Loucy (cell line): ENCODE results near the gene TSPAN9.

ENCODE experiments used
- H2AFZ ChIP-seq: fragments of 200-600 bp; sonication (generic); 2 replicates; pipeline ENCODE4 v1.6.0; 2016; ENCODE audit warnings: antibody characterized with exemption, mild to moderate bottlenecking, low read length, moderate library complexity
- H3F3A ChIP-seq: fragments of 200-600 bp; 2 replicates; pipeline ENCODE4 v1.6.0; 2016; ENCODE audit warnings: antibody characterized with exemption, low read depth, mild to moderate bottlenecking
- H3K27me3 ChIP-seq: fragments of 200-600 bp; sonication (generic); 2 replicates; pipeline ENCODE4 v1.6.1; 2014; ENCODE audit warnings: low read length, mild to moderate bottlenecking; ENCODE audit not compliant: insufficient read depth, poor library complexity, severe bottlenecking
- H3K36me3 ChIP-seq: fragments of 200-600 bp; sonication (generic); 2 replicates; pipeline ENCODE4 v1.6.1; 2016; ENCODE audit warnings: low read length; ENCODE audit not compliant: insufficient read depth
- H3K4me1 ChIP-seq: fragments of 200-600 bp; sonication (generic); 2 replicates; pipeline ENCODE4 v1.5.1; 2014; ENCODE audit warnings: low read length, mild to moderate bottlenecking; ENCODE audit not compliant: insufficient read depth, poor library complexity, severe bottlenecking
- H3K4me2 ChIP-seq: fragments of 200-600 bp; sonication (generic); 2 replicates; pipeline ENCODE4 v1.6.0; 2014; ENCODE audit warnings: antibody characterized with exemption, low read length, low read depth, mild to moderate bottlenecking; ENCODE audit not compliant: poor library complexity, severe bottlenecking
- H3K4me3 ChIP-seq: fragments of 200-600 bp; sonication (generic); 2 replicates; pipeline ENCODE4 v1.5.1; 2014; ENCODE audit warnings: low read length, mild to moderate bottlenecking, mixed read lengths; ENCODE audit not compliant: poor library complexity, severe bottlenecking
- H3K79me2 ChIP-seq: fragments of 200-600 bp; sonication (generic); 2 replicates; pipeline ENCODE4 v1.6.1; 2014; ENCODE audit warnings: low read length; ENCODE audit not compliant: insufficient read depth
- H3K9ac ChIP-seq: fragments of 200-600 bp; sonication (generic); 2 replicates; pipeline ENCODE4 v1.6.0; 2014; ENCODE audit warnings: mild to moderate bottlenecking, low read depth, low read length, moderate library complexity; ENCODE audit not compliant: poor library complexity, severe bottlenecking
- H3K9me2 ChIP-seq: fragments of 200-600 bp; sonication (generic); replicated peaks from 2 replicates; pipeline ENCODE4 v1.6.1; 2016; ENCODE audit warnings: low read depth, low read length, mixed read lengths
- H3K9me3 ChIP-seq: fragments of 200-600 bp; sonication (generic); 2 replicates; pipeline ENCODE4 v1.6.1; 2014; ENCODE audit warnings: mild to moderate bottlenecking, antibody characterized with exemption, low read length, low read depth; ENCODE audit not compliant: insufficient read depth
- H4K20me1 ChIP-seq: fragments of 200-600 bp; sonication (generic); 2 replicates; pipeline ENCODE4 v1.6.0; 2014; ENCODE audit warnings: antibody characterized with exemption, low read length, mild to moderate bottlenecking; ENCODE audit not compliant: insufficient read depth, poor library complexity, severe bottlenecking
- CTCF ChIP-seq: fragments of 200-600 bp; sonication (generic); conservative IDR thresholded peaks from 2 replicates; pipeline ENCODE4 v1.5.1; 2014; ENCODE audit warnings: mild to moderate bottlenecking, antibody characterized with exemption, low read length
- EZH2phosphoT487 ChIP-seq: fragments of 200-600 bp; IDR thresholded peaks from 2 replicates; pipeline ENCODE4 v1.6.1; 2018; ENCODE audit warnings: antibody characterized with exemption, mild to moderate bottlenecking, moderate library complexity, borderline replicate concordance

TSPAN9 gene

GRCh38 chr12:3219233-3219632 lies 142.1 kb downstream of the TSPAN9 start:
- Histone ChIP-seq H3K4me1 (no peaks in the 10 kb centered on the region), H3K4me2 (no peak overlapping the region), H3K79me2 (no peaks in the 10 kb centered on the region), H3K9me2 (no peaks in the 10 kb centered on the region), H3K36me3 (no peaks in the 10 kb centered on the region), H3K27me3 (no peaks in the 10 kb centered on the region), H3K4me3 (no peak overlapping the region), H3F3A (no peaks in the 10 kb centered on the region), H3K9ac (no peak overlapping the region), H4K20me1 (no peaks in the 10 kb centered on the region), H3K9me3 (no peaks in the 10 kb centered on the region), H2AFZ (no peak overlapping the region)
- TF ChIP-seq EZH2phosphoT487 (no peak), CTCF (no peak)

- Histone ChIP-seq H4K20me1 (no peaks in the 10 kb centered on the region), H3K4me3 (no peak overlapping the region), H3K9me2 (no peaks in the 10 kb centered on the region), H3F3A (no peaks in the 10 kb centered on the region), H3K4me1 (no peaks in the 10 kb centered on the region), H3K27me3 (no peaks in the 10 kb centered on the region), H3K9me3 (no peaks in the 10 kb centered on the region), H3K36me3 (no peaks in the 10 kb centered on the region), H3K9ac (no peak overlapping the region), H3K79me2 (no peaks in the 10 kb centered on the region), H2AFZ (no peak overlapping the region), H3K4me2 (no peak overlapping the region)
- TF ChIP-seq EZH2phosphoT487 (no peak), CTCF (no peak)
These were observed 143.5 kb downstream of the TSPAN9 start for GRCh38 chr12:3220382-3221321.

GRCh38 chr12:3222306-3222705 lies 145.1 kb downstream of the TSPAN9 start:
- TF ChIP-seq CTCF (no peak), EZH2phosphoT487 (no peak)
- Histone ChIP-seq H4K20me1 (no peaks in the 10 kb centered on the region), H3F3A (no peaks in the 10 kb centered on the region), H3K4me1 (no peaks in the 10 kb centered on the region), H3K27me3 (no peaks in the 10 kb centered on the region), H3K9me2 (no peaks in the 10 kb centered on the region), H3K79me2 (no peaks in the 10 kb centered on the region), H3K4me2 (no peak overlapping the region), H3K9me3 (no peaks in the 10 kb centered on the region), H3K9ac (no peak overlapping the region), H3K36me3 (no peaks in the 10 kb centered on the region), H3K4me3 (no peak overlapping the region), H2AFZ (no peak overlapping the region)
